K562 (cell line): ENCODE measurements around the gene ITPR3. TPM values are rescaled to one million over a fixed set of nuclear protein-coding genes. Genes with fewer than 3 reads are reported as not detected.
"Not testable (repeated sequence)": the region's sequence is repeated elsewhere in the genome, so short reads cannot be mapped to it uniquely, and the experiment has no call there.

ENCODE experiments used
- ATAC-seq: fragments of 200-7000 bp; cut with Tn5 transposase; 3 replicates; pipeline ENCODE4 v1.9.1; 2020; ENCODE audit warnings: moderate library complexity
- BruUV-seq: library from RNA; stranded (reverse); fragments of 400-500 nt; replicated peaks from 2 replicates; lab custom pipeline; 2021; lab: Mats Ljungman, UMichigan
- CTCF ChIA-PET: fragments of 300-600 bp; formaldehyde crosslinking; extraction: SDS; loops from one replicate; lab custom pipeline; 2021; ENCODE audit warnings: low intra/inter-chr PET ratio; lab: Yijun Ruan, JAX
- POLR2A ChIA-PET: fragments of 300-600, 350-650 bp; sonication (Branson Sonifier 250); formaldehyde crosslinking; extraction: SDS; loops from one replicate; lab custom pipeline; 2021; ENCODE audit warnings: antibody characterized with exemption, inconsistent platforms; lab: Yijun Ruan, JAX
- DNase-seq, 4 experiments: peaks; one replicate each; pipeline versions ENCODE4 v3.0.0 to v3.0.0-alpha.2; 2011 to 2018; ENCODE audit warnings: low spot score in 3 of 4, mixed read lengths in 3 of 4; ENCODE audit errors: extremely low read depth in 1 of 4
- FAIRE-seq: peaks from 2 replicates; lab custom pipeline; 2011; peaks lifted over from hg19 to GRCh38; lab: Jason Lieb, UNC
- H2AFZ ChIP-seq: 2 replicates; pipeline ENCODE4 v1.6.0; 2011; ENCODE audit warnings: low read depth, low read length, control low read depth, inconsistent platforms
- H3K27ac ChIP-seq: fragments of 200-600 bp; 3 replicates; pipeline ENCODE4 v1.8.0; 2011; ENCODE audit warnings: low read depth, mild to moderate bottlenecking, control low read depth, inconsistent platforms, low read length, moderate library complexity, mixed read lengths; ENCODE audit errors: extremely low read depth
- H3K27me3 ChIP-seq, 2 experiments: fragments of 300-600 bp in 1 of 2; 2 replicates in 1 of 2; 3 replicates in 1 of 2; pipeline versions ENCODE4 v1.6.0 to v1.8.0; 2011; ENCODE audit warnings: inconsistent platforms in 2 of 2, low read length in 2 of 2, mild to moderate bottlenecking in 1 of 2, mixed read lengths in 1 of 2, moderate library complexity in 1 of 2; ENCODE audit not compliant: control insufficient read depth in 2 of 2, insufficient read depth in 2 of 2
- H3K36me3 ChIP-seq: fragments of 300-600 bp; 3 replicates; pipeline ENCODE4 v1.8.0; 2011; ENCODE audit warnings: mild to moderate bottlenecking, low read length, inconsistent platforms; ENCODE audit not compliant: control insufficient read depth, insufficient read depth
- H3K4me1 ChIP-seq, 2 experiments: fragments of 200-600 bp in 1 of 2; replicated peaks in 1 of 2; 2 replicates in 1 of 2; 3 replicates in 1 of 2; pipeline versions ENCODE4 v1.5.1 to v1.8.0; 2011; ENCODE audit warnings: inconsistent platforms in 2 of 2, low read length in 2 of 2, mild to moderate bottlenecking in 1 of 2, mixed read lengths in 1 of 2, moderate library complexity in 1 of 2; ENCODE audit not compliant: control insufficient read depth in 2 of 2, insufficient read depth in 2 of 2
- H3K4me2 ChIP-seq: 2 replicates; pipeline ENCODE4 v1.6.1; 2011; ENCODE audit warnings: low read length, control low read depth, inconsistent platforms, mixed read lengths; ENCODE audit not compliant: insufficient read depth
- H3K4me3 ChIP-seq: fragments of 200-600 bp; sonication (generic), shearing (Covaris generic); 2 replicates; pipeline ENCODE4 v1.5.1; 2016; ENCODE audit warnings: control low read depth, inconsistent platforms
- H3K79me2 ChIP-seq: fragments of 200-600 bp; 3 replicates; pipeline ENCODE4 v1.8.0; 2011; ENCODE audit warnings: low read length, inconsistent platforms; ENCODE audit not compliant: control insufficient read depth, insufficient read depth
- H3K9ac ChIP-seq, 2 experiments: 2 replicates each; pipeline versions ENCODE4 v1.6.0 to v1.6.1; 2011; ENCODE audit warnings: low read depth in 2 of 2, low read length in 2 of 2, control low read depth in 1 of 2, inconsistent platforms in 1 of 2, mild to moderate bottlenecking in 1 of 2, mixed read lengths in 1 of 2; ENCODE audit not compliant: insufficient read depth in 1 of 2
- H3K9me1 ChIP-seq: one replicate; pipeline ENCODE4 v1.6.0; 2011; ENCODE audit warnings: inconsistent platforms, mild to moderate bottlenecking, low read length, moderate library complexity; ENCODE audit not compliant: control insufficient read depth, insufficient read depth
- H3K9me3 ChIP-seq: replicated peaks from 2 replicates; pipeline ENCODE4 v1.5.1; 2011; ENCODE audit warnings: low read depth, low read length, inconsistent platforms; ENCODE audit not compliant: control insufficient read depth, insufficient read depth
- H4K20me1 ChIP-seq: replicated peaks from 2 replicates; pipeline ENCODE4 v1.6.1; 2011; ENCODE audit warnings: low read length, inconsistent platforms, mixed read lengths; ENCODE audit not compliant: control insufficient read depth, insufficient read depth
- MLLT1 ChIP-seq, 2 experiments: fragments of 450-650 bp; IDR thresholded peaks; 2 replicates each; pipeline ENCODE4 v1.6.1; 2016
- TCF15 ChIP-seq: fragments of 250-450 bp; sonication (Bioruptor Pico); IDR thresholded peaks from 2 replicates; pipeline ENCODE4 v1.8.0; 2022; ENCODE audit warnings: moderate library complexity, mild to moderate bottlenecking, inconsistent platforms
- WGBS: fragments of 100-300 bp; shearing (Covaris generic); methylation state at CpG from one replicate; pipeline ENCODE4 v1.1.6; 2016; ENCODE audit warnings: low coverage, mixed read lengths; ENCODE audit not compliant: insufficient coverage; ENCODE audit errors: missing lambda C conversion rate; 5-methylcytosine and 5-hydroxymethylcytosine counted together
- in situ Hi-C: fragments of 300-500 bp; cut with MboI; formaldehyde crosslinking; loops from 4 replicates; pipeline ENCODE4 v1.15.0; 2018; ENCODE audit warnings: inconsistent platforms, mixed read lengths
- intact Hi-C: fragments of 100-400 bp; cut with micrococcal nuclease; formaldehyde crosslinking; loops from 2 replicates; pipeline ENCODE4 v1.14.2; 2022
- polyA plus RNA-seq, 8 experiments: library from polyadenylated mRNA; depleted of rRNA in 4 of 8; stranded (reverse) in 5 of 8; unstranded in 3 of 8; fragments of >200 nt; fragmentation: Nextera tagmentation in 2 of 8; fragmentation: Illumina TruSeq in 1 of 8; extraction: Ambion mirVana in 2 of 8; extraction: Trizol in 1 of 8; gene quantifications; 2 replicates each; pipeline versions ENCODE4 v1.2.1 to v1.2.3, GENCODE V29; 2011 to 2014; ENCODE audit warnings: inconsistent platforms in 1 of 8, missing spikeins in 1 of 8
- total RNA-seq, 7 experiments: library from RNA; depleted of rRNA in 6 of 7; stranded (reverse); fragments of >200 nt in 6 of 7; fragmentation: Illumina TruSeq in 2 of 7; extraction: Trizol in 2 of 7; gene quantifications; 2 replicates each; pipeline versions ENCODE4 v1.2.1 to v1.2.3, GENCODE V29; 2011 to 2021; ENCODE audit warnings: low replicate concordance in 1 of 7

ITPR3 gene
- total and polyA plus RNA-seq, 9 of the 15 experiments (the other 6 are each of a cell fraction or from before 2014, with no cell fraction given) = 0.39 to 35.7 (median 13.2) TPM

- CTCF ChIA-PET = interaction anchor here (0.9 kb wide), 1 partner anchor 40 kb away, joined by 3 read pairs; no protein-coding TSS in a partner anchor
- Histone ChIP-seq H3K4me1 (peaks cover 17 to 32% of the 10 kb centered on the region in 2 experiments; a peak in 4 of 5 replicates), H3K27ac (no peak overlapping the region), H3K9me3 (no peaks in the 10 kb centered on the region), H3K27me3 (no peaks in the 10 kb centered on the region), H3K4me2 (no peak overlapping the region), H3K9ac (peak overlapping the region in 1 of 2 experiments; percentile 23; a peak in 1 of 4 replicates), H3K9me1 (peaks cover 23% of the 10 kb centered on the region), H4K20me1 (peaks cover 23% of the 10 kb centered on the region), H3K79me2 (peaks cover 30% of the 10 kb centered on the region), H2AFZ (no peak overlapping the region), H3K4me3 (no peak overlapping the region), H3K36me3 (peaks cover 26% of the 10 kb centered on the region; the same call in 2 of the 3 replicates)
- ATAC-seq (no peak), FAIRE-seq (no peak), DNase-seq (no peak)
- 79% methylated on average over 8 of the region's 10 CpGs for WGBS
- TF ChIP-seq MLLT1 (IDR thresholded peaks at IDR 0.05) (0 out of 4 replicates have a peak, but pooled peaks of 1 of the 2 experiments have one; percentile 36), TCF15 (CRISPR knock-in tag) (no peak)
- intact Hi-C loops (no loop called here), in situ Hi-C loops (no loop called here)
- no TSS peak for BruUV-seq
- POLR2A ChIA-PET = interaction anchor here (1.3 kb wide), 1 partner anchor 9 kb away, joined by 5 read pairs; the partner anchor contains the start of gene ITPR3
Measured at GRCh38 chr6:33630014-33630413, 8.9 kb downstream of the ITPR3 start.

GRCh38 chr6:33631521-33631920 lies 10.4 kb downstream of the ITPR3 start:
- Histone ChIP-seq H3K9me1 (peaks cover 23% of the 10 kb centered on the region), H3K4me1 (peaks cover 17 to 32% of the 10 kb centered on the region in 2 experiments; a peak in 4 of 5 replicates), H4K20me1 (peaks cover 26% of the 10 kb centered on the region), H3K36me3 (peaks cover 16% of the 10 kb centered on the region; the same call in 1 of the 3 replicates), H3K79me2 (peaks cover 27% of the 10 kb centered on the region)
- H3K4me3 ChIP-seq, H3K9ac ChIP-seq, CTCF ChIA-PET, H3K27ac ChIP-seq, DNase-seq, BruUV-seq, H2AFZ ChIP-seq, H3K4me2 ChIP-seq, FAIRE-seq, in situ Hi-C loops, ATAC-seq, H3K9me3 ChIP-seq, intact Hi-C loops, POLR2A ChIA-PET, H3K27me3 ChIP-seq: not testable (repeated sequence)
- WGBS = 95% methylated on average over 13 of the region's 13 CpGs
